Thyroid gland (tissue), 4 donors: ENCODE measurements around the gene UBA1. TPM values are rescaled to one million over a fixed set of nuclear protein-coding genes. Genes with fewer than 3 reads are reported as not detected.
A peak's percentile ranks its signal among the peaks of the same experiment; 100 is the strongest.

ENCODE experiments used
- DNase-seq, 2 donors: peaks; one replicate each; pipeline ENCODE4 v3.0.0-alpha.2; 2019
- H3K27ac ChIP-seq, 3 donors: fragments of 200-600 bp; sonication (generic); 1 replicate in 2 of 3; 2 replicates in 1 of 3; pipeline ENCODE4 v1.5.1; 2016 to 2019; ENCODE audit warnings: mild to moderate bottlenecking in 1 of 3, moderate library complexity in 1 of 3
- H3K27me3 ChIP-seq: fragments of 200-600 bp; sonication (generic); one replicate; pipeline ENCODE4 v1.5.1; 2019
- H3K36me3 ChIP-seq, 2 donors: fragments of 200-600 bp; sonication (generic); one replicate each; pipeline ENCODE4 v1.5.1; 2016 to 2019
- H3K4me1 ChIP-seq, 2 donors: fragments of 200-600 bp; sonication (generic); one replicate each; pipeline ENCODE4 v1.5.1; 2017 to 2019
- H3K4me3 ChIP-seq, 3 donors: fragments of 200-600 bp; sonication (generic); replicated peaks in 1 of 3; 1 replicate in 2 of 3; 2 replicates in 1 of 3; pipeline ENCODE4 v1.5.1; 2016; ENCODE audit warnings: mild to moderate bottlenecking in 1 of 3
- H3K9me3 ChIP-seq: fragments of 200-600 bp; sonication (generic); one replicate; pipeline ENCODE4 v1.5.1; 2017
- CTCF ChIP-seq, 6 experiments: fragments of 200-600 bp in 3 of 6; fragments of 450-650 bp in 3 of 6; sonication (generic) in 3 of 6; IDR thresholded peaks; one replicate each; pipeline ENCODE4 v1.5.1; 2016 to 2019; ENCODE audit warnings: antibody characterized with exemption in 6 of 6, mild to moderate bottlenecking in 2 of 6, inconsistent platforms in 1 of 6, moderate library complexity in 1 of 6
- POLR2A ChIP-seq, 2 donors: fragments of 450-650 bp; IDR thresholded peaks; one replicate each; pipeline ENCODE4 v1.6.1; 2017; ENCODE audit warnings: antibody characterized with exemption in 2 of 2, mild to moderate bottlenecking in 2 of 2, moderate library complexity in 1 of 2
- WGBS, 2 donors: methylation state at CpG; one replicate each; pipeline ENCODE4 v1.1.5; 2017; 5-methylcytosine and 5-hydroxymethylcytosine counted together
- intact Hi-C: fragments of 100-400 bp; cut with DNase I; formaldehyde crosslinking; loops from one replicate; pipeline ENCODE4 v1.15.1; 2023
- total RNA-seq, 4 donors: library from RNA; depleted of rRNA; stranded (reverse); fragments of >200 nt; gene quantifications; one replicate each; pipeline ENCODE4 v1.2.3, GENCODE V29; 2016

Gene UBA1
- total RNA-seq, 4 donors from 2014 or later = 159 to 293 (median 201) TPM

DNA sequence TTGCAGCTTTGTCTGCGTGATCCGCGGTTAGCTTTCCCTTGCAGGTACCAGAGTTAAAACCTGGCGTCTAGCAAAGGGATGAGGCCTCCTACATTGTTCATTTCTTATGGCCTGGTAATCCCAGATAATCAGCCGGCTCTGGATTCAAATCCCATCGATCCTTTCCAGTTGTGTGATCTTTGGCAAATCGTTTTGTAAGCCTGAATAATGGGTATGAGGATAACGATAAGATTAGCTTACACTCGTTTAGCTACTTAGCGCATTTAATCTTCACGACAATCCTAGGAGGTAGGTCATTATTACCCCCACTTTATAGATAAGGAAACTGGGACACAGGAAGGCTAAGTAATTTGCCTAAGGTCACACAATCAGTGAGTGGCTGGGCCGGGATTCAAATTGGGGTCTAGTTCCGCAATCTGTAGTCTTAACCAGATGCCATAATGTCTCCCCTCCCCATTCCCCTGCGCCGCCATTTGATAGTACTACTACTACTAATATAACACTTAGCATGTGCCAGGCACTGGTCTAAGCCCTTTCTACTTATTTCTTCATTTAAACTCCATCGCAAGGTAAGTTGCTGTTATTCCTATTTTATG lies 1.7 kb upstream of the UBA1 start:
- intact Hi-C loops = loop anchor here (5.0 kb wide), 2 partner anchors 195 to 335 kb away; no protein-coding TSS in a partner anchor

GRCh38 chrX:47194194-47194787 lies 662 bp downstream of the UBA1 start:
- intact Hi-C loops = loop anchor here (5.0 kb wide), 2 partner anchors 193 to 333 kb away; no protein-coding TSS in a partner anchor
- no peak for DNase-seq
- Histone ChIP-seq H3K27me3 (no peaks in the 10 kb centered on the region), H3K4me3 (peak overlapping the region in 2 of 3 donors; percentile 29 to 85), H3K27ac (peak overlapping the region; percentile 90 to 97 (median 93)), H3K9me3 (no peaks in the 10 kb centered on the region), H3K36me3 (peaks cover 7 to 12% of the 10 kb centered on the region in 2 donors), H3K4me1 (peaks cover 43 to 52% of the 10 kb centered on the region in 2 donors)
- 5 to 8% methylated on average over 12 to 14 of the region's 14 CpGs for WGBS, 2 donors
- TF ChIP-seq POLR2A (IDR thresholded peaks at IDR 0.05) = no peak
- no peak for TF ChIP-seq CTCF (IDR thresholded peaks at IDR 0.05)

More for the DNA sequence above, 1.7 kb upstream of the UBA1 start:
- H3K4me1 ChIP-seq = peaks cover 35 to 42% of the 10 kb centered on the region in 2 donors
- peaks cover 0 to under 1% of the 10 kb centered on the region in 2 donors for H3K36me3 ChIP-seq
- 71 to 86% methylated on average over 12 to 16 of the region's 16 CpGs for WGBS, 2 donors
- H3K9me3 ChIP-seq = no peaks in the 10 kb centered on the region
- no peaks in the 10 kb centered on the region for H3K27me3 ChIP-seq
- no peak overlapping the region for H3K27ac ChIP-seq
- no peak overlapping the region for H3K4me3 ChIP-seq
- no peak for DNase-seq
- TF ChIP-seq POLR2A (IDR thresholded peaks at IDR 0.05) (no peak), CTCF (IDR thresholded peaks at IDR 0.05) (no peak)

DNA sequence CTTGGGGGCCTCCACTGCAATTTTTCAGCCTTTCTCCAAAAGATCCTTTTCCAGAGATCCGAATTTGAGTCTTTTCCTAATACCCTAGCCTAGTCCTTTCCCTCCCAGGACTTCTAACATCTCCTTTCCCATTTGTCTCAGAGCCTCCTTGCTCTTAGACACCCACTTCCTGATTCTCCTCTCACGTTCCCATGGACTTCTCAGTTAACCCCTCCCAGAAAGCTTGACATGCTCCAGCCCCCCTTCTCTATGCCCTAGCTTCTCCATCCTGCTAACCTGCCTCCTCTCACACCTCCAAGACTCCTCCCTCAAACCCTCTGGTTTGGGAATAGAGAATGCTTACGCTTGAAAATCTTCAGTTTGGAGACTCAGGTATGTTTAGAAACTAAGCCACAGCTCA lies 2.5 kb downstream of the UBA1 start:
- no peak for DNase-seq
- Histone ChIP-seq H3K4me1 (peaks cover 42 to 49% of the 10 kb centered on the region in 2 donors), H3K27me3 (no peaks in the 10 kb centered on the region), H3K4me3 (peak overlapping the region in 1 of 3 donors; percentile 5), H3K27ac (peak overlapping the region in 1 of 3 donors; percentile 27), H3K9me3 (no peaks in the 10 kb centered on the region), H3K36me3 (peaks cover 25 to 30% of the 10 kb centered on the region in 2 donors)
- intact Hi-C loops = no loop called here
- 44 to 56% methylated on average over 3 of the region's 3 CpGs for WGBS, 2 donors
- TF ChIP-seq POLR2A (IDR thresholded peaks at IDR 0.05) (no peak), CTCF (IDR thresholded peaks at IDR 0.05) (no peak)

- 54 to 58% methylated on average over 4 to 7 of the region's 7 CpGs for WGBS, 2 donors
- H3K4me3 ChIP-seq = no peak overlapping the region
- H3K4me1 ChIP-seq = peaks cover 40 to 54% of the 10 kb centered on the region in 2 donors
- no peaks in the 10 kb centered on the region for H3K27me3 ChIP-seq
- no peak for TF ChIP-seq CTCF (IDR thresholded peaks at IDR 0.05)
- no peak for DNase-seq
- peaks cover 40 to 43% of the 10 kb centered on the region in 2 donors for H3K36me3 ChIP-seq
- intact Hi-C loops = no loop called here
- no peaks in the 10 kb centered on the region for H3K9me3 ChIP-seq
- H3K27ac ChIP-seq = no peak overlapping the region
Measured at GRCh38 chrX:47197526-47197925, 3.9 kb downstream of the UBA1 start.

GRCh38 chrX:47198026-47198686 lies 4.5 kb downstream of the UBA1 start:
- H3K27ac ChIP-seq = no peak overlapping the region
- H3K4me3 ChIP-seq = no peak overlapping the region
- 69 to 77% methylated on average over 8 to 9 of the region's 10 CpGs for WGBS, 2 donors
- H3K9me3 ChIP-seq = no peaks in the 10 kb centered on the region
- intact Hi-C loops = no loop called here
- peaks cover 46 to 50% of the 10 kb centered on the region in 2 donors for H3K36me3 ChIP-seq
- H3K27me3 ChIP-seq = no peaks in the 10 kb centered on the region
- no peak for TF ChIP-seq CTCF (IDR thresholded peaks at IDR 0.05)
- no peak for TF ChIP-seq POLR2A (IDR thresholded peaks at IDR 0.05)
- no peak for DNase-seq
- H3K4me1 ChIP-seq = peaks cover 35 to 52% of the 10 kb centered on the region in 2 donors
